ENCODE data around the gene SHANK3.

Gene SHANK3

DNA sequence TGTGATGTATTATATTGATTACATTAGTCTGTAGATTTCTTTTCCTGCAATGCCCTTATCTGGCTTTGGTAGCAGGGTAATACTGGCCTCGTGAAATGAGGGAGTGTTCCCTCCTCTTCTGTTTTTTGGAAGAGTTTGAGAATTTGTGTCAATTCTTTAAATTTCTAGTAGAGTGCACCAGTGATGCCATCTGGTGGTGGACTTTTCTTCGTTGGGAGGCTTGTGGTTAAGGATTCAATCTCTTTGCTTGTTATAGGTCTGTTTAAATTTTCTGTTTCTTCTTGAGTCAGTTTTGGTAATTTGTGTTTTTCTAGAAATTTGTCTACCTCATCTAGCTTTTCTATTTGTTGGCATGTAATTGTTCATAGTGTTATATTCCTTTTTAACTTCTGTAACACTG, 18.9 kb downstream of the SHANK3 start:
- TF ChIP-seq, protein P1, sequence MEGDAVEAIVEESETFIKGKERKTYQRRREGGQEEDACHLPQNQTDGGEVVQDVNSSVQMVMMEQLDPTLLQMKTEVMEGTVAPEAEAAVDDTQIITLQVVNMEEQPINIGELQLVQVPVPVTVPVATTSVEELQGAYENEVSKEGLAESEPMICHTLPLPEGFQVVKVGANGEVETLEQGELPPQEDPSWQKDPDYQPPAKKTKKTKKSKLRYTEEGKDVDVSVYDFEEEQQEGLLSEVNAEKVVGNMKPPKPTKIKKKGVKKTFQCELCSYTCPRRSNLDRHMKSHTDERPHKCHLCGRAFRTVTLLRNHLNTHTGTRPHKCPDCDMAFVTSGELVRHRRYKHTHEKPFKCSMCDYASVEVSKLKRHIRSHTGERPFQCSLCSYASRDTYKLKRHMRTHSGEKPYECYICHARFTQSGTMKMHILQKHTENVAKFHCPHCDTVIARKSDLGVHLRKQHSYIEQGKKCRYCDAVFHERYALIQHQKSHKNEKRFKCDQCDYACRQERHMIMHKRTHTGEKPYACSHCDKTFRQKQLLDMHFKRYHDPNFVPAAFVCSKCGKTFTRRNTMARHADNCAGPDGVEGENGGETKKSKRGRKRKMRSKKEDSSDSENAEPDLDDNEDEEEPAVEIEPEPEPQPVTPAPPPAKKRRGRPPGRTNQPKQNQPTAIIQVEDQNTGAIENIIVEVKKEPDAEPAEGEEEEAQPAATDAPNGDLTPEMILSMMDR (IDR thresholded peaks at IDR 0.05; ENCODE audit: insufficient read depth, low read length, poor library complexity, severe bottlenecking): peak; percentile 56
- Histone ChIP-seq H3K36me3 (ENCODE audit: control insufficient read depth, insufficient read depth, low read length) (no peaks in the 10 kb centered on the region), H3K27me3 (replicated peaks; ENCODE audit: control insufficient read depth, insufficient read depth, low read length) (no peaks in the 10 kb centered on the region), H3K4me3 (replicated peaks; ENCODE audit: low read depth, low read length) (no peak overlapping the region)
- no peak for DNase-seq (ENCODE audit: extremely low read depth, insufficient read length)

DNA sequence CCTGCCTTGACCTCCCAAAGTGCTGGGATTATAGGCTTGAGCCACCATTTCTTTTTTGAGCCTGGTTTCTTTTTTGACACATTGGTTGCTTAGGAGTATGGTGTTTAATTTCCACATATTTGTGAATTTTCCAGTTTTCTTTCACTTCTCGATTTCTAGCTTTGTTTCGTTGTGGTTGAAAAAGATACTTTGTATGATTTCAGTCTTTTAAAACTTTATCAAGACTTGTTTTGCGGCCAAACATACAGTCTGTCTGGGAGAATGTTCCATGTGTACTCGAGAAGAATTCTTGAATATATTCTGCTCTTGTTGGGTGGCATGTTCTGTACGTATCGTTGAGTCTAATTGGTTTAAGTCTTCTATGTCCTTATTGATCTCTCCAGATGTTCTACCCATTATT, 20.8 kb downstream of the SHANK3 start:
- no peaks in the 10 kb centered on the region for H3K36me3 ChIP-seq (ENCODE audit: control insufficient read depth, insufficient read depth, low read length)
- no peak overlapping the region for H3K4me3 ChIP-seq (replicated peaks; ENCODE audit: low read depth, low read length)
- TF ChIP-seq, protein P1 (IDR thresholded peaks at IDR 0.05; ENCODE audit: insufficient read depth, low read length, poor library complexity, severe bottlenecking): no peak
- no peak for DNase-seq (ENCODE audit: extremely low read depth, insufficient read length)
- H3K27me3 ChIP-seq (replicated peaks; ENCODE audit: control insufficient read depth, insufficient read depth, low read length): no peaks in the 10 kb centered on the region

DNA sequence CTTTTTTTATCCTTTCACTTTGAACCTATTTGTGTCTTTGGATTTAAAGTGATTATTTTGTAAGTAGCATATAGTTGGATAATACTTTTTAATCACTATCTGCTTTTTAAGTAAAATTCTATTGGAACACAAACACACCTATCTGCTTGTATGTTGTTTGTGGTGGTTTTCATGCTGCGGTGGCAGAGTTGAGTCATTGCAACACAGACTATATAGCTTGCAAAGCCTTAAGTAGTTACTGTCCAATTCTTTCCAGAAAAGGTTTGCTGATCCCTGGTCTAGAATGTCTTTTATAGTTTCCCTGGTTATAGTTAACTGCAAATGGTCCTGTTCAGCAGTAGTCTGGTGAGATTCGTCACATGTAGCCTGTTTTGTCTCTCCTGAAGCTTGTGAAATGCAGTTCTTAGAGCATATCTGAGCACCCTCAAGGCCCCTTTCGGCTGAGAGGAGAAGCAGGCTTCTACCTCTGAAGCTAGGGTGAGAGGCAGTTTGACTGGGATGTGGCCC, 21.5 kb downstream of the SHANK3 start:
- Histone ChIP-seq H3K27me3 (replicated peaks; ENCODE audit: control insufficient read depth, insufficient read depth, low read length) (no peaks in the 10 kb centered on the region), H3K36me3 (ENCODE audit: control insufficient read depth, insufficient read depth, low read length) (no peaks in the 10 kb centered on the region), H3K4me3 (replicated peaks; ENCODE audit: low read depth, low read length) (no peak overlapping the region)
- TF ChIP-seq, protein P1 (IDR thresholded peaks at IDR 0.05; ENCODE audit: insufficient read depth, low read length, poor library complexity, severe bottlenecking): peak; percentile 7
- DNase-seq (ENCODE audit: extremely low read depth, insufficient read length): no peak

DNA sequence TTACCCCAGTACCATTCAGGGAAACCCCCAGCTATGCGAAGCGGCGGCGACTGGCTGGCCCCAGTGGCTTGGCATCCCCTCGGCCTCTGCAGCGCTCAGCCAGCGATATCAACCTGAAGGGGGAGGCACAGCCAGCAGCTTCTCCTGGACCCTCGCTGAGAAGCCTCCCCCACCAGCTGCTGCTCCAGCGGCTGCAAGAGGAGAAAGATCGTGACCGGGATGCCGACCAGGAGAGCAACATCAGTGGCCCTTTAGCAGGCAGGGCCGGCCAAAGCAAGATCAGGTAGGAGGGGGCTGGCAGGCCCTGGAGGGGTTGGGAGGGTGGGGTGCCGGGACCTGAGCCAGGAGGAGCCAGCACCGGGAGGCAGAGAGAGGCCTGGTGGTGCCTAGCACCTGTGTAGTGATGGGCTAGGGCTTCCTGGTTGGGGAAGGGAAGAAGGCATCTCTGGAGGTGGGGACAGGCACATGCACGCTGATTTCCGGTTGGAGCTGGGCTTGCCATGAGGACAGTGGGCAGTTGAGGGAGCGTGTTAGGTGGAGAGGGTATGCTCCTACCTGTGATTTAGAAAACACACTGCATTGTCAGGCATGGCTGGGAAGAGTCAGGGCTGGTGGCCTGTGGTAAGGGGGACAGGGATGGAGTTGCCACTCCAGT, 22.3 kb downstream of the SHANK3 start:
- Histone ChIP-seq H3K27me3 (replicated peaks; ENCODE audit: control insufficient read depth, insufficient read depth, low read length) (no peaks in the 10 kb centered on the region), H3K36me3 (ENCODE audit: control insufficient read depth, insufficient read depth, low read length) (no peaks in the 10 kb centered on the region), H3K4me3 (replicated peaks; ENCODE audit: low read depth, low read length) (no peak overlapping the region)
- DNase-seq (ENCODE audit: extremely low read depth, insufficient read length): no peak
- TF ChIP-seq, protein P1 (IDR thresholded peaks at IDR 0.05; ENCODE audit: insufficient read depth, low read length, poor library complexity, severe bottlenecking): no peak

DNA sequence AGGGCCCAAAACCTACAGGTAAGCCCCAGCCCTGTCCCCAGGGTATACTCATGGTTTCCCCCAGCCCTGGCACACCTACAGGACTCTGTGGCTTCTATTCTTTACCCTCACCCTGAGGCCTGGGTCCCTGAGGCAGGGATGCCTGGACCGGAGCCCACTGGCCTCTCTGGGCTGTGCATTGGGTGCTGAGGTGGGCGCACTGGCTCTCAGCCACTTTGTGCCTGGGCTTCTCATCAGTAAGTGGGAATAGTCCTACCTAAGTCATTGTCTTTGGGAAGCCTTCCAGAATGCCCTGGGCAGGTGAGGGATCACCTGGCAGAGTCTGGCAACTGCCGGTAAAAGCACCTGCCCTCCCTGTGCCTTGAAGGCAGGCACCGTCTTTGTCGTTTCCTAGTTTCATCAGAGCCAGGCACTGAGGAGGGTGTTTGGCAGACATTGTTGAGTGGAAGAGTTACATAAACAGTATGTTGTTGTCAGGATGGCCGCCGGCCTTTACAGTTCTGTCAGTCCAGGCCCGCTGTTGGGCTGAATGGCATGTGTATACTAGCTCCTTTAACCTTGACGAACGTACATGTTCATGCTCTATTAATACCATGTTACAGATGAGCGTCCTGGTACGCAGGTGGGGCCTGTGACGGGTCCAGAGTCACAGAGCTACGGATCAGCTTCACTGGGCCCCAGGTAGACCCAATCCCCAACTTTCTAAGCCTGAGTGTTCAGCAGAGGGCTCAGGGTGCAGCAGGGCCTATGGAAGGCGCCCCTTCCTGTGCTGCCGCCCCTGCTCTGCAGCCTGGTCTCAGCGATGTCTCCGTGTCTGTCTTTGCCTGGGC, 23.0 kb downstream of the SHANK3 start:
- no peak for DNase-seq (ENCODE audit: extremely low read depth, insufficient read length)
- no peak overlapping the region for H3K4me3 ChIP-seq (replicated peaks; ENCODE audit: low read depth, low read length)
- no peaks in the 10 kb centered on the region for H3K36me3 ChIP-seq (ENCODE audit: control insufficient read depth, insufficient read depth, low read length)
- TF ChIP-seq, protein P1 (IDR thresholded peaks at IDR 0.05; ENCODE audit: insufficient read depth, low read length, poor library complexity, severe bottlenecking): no peak
- H3K27me3 ChIP-seq (replicated peaks; ENCODE audit: control insufficient read depth, insufficient read depth, low read length): no peaks in the 10 kb centered on the region
